ENCODE results near the gene MRPS15.

DNA sequence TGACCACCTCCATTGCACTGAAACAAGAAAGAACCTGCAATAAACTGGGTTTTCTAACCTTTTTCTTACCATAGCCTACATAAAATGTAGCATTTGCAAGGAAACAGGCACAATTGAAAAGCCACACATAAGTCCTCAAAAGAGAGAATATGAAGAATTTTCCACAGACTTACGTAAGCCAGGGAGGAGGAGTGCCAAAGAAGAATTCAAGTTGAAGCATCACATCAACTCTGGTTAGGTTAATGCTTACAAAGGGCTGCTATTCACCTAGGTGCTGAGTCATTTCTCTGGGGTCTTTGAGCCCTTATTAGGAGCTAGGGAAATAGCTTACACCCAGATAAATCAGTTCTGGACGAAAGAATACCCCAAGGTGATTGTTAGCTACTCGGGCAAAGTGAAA lies 23.5 kb downstream of the MRPS15 start:
- TF ChIP-seq, protein P1, sequence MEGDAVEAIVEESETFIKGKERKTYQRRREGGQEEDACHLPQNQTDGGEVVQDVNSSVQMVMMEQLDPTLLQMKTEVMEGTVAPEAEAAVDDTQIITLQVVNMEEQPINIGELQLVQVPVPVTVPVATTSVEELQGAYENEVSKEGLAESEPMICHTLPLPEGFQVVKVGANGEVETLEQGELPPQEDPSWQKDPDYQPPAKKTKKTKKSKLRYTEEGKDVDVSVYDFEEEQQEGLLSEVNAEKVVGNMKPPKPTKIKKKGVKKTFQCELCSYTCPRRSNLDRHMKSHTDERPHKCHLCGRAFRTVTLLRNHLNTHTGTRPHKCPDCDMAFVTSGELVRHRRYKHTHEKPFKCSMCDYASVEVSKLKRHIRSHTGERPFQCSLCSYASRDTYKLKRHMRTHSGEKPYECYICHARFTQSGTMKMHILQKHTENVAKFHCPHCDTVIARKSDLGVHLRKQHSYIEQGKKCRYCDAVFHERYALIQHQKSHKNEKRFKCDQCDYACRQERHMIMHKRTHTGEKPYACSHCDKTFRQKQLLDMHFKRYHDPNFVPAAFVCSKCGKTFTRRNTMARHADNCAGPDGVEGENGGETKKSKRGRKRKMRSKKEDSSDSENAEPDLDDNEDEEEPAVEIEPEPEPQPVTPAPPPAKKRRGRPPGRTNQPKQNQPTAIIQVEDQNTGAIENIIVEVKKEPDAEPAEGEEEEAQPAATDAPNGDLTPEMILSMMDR (conservative IDR thresholded peaks at IDR 0.05): no peak
- no peak for TF ChIP-seq EZH2 (IDR thresholded peaks at IDR 0.05; ENCODE audit: low read depth)

Measured in PC-9 (cell line).